HEK293T (cell line): ENCODE measurements around the gene SMARCAD1.

ENCODE experiments used
- CTCF ChIA-PET: fragments of 350-600 bp; formaldehyde crosslinking; extraction: SDS; loops from one replicate; lab custom pipeline; 2021; ENCODE audit warnings: antibody characterized with exemption, inconsistent platforms; lab: Yijun Ruan, JAX
- POLR2A ChIA-PET: fragments of 350-600 bp; formaldehyde crosslinking; extraction: SDS; loops from one replicate; lab custom pipeline; 2020; ENCODE audit warnings: antibody characterized with exemption, inconsistent platforms; lab: Yijun Ruan, JAX
- DNase-seq: peaks from one replicate; pipeline ENCODE4 v3.0.0; 2012; ENCODE audit warnings: mixed read lengths; ENCODE audit errors: extremely low spot score
- ARNT ChIP-seq: fragments of 450-650 bp; IDR thresholded peaks from 2 replicates; pipeline ENCODE4 v1.6.1; 2017; ENCODE audit warnings: mild to moderate bottlenecking
- BHLHE40 ChIP-seq: fragments of 450-650 bp; IDR thresholded peaks from 2 replicates; pipeline ENCODE4 v1.6.1; 2016; ENCODE audit warnings: mild to moderate bottlenecking, moderate library complexity, borderline replicate concordance
- CTBP1 ChIP-seq: fragments of 450-650 bp; IDR thresholded peaks from 2 replicates; pipeline ENCODE4 v1.6.1; 2016; ENCODE audit warnings: borderline replicate concordance
- ELF4 ChIP-seq: fragments of 450-650 bp; IDR thresholded peaks from 2 replicates; pipeline ENCODE4 v1.6.1; 2017; ENCODE audit warnings: antibody characterized with exemption
- FOXA1 ChIP-seq: fragments of 450-650 bp; IDR thresholded peaks from 2 replicates; pipeline ENCODE4 v1.6.1; 2016; ENCODE audit warnings: mild to moderate bottlenecking
- FOXK2 ChIP-seq: fragments of 450-650 bp; IDR thresholded peaks from 2 replicates; pipeline ENCODE4 v1.6.1; 2016; ENCODE audit warnings: mild to moderate bottlenecking
- FOXM1 ChIP-seq: fragments of 450-650 bp; IDR thresholded peaks from 2 replicates; pipeline ENCODE4 v1.6.1; 2017; ENCODE audit warnings: mild to moderate bottlenecking, borderline replicate concordance
- HDGF ChIP-seq: fragments of 450-650 bp; IDR thresholded peaks from 2 replicates; pipeline ENCODE4 v1.6.1; 2017; ENCODE audit warnings: antibody characterized with exemption, borderline replicate concordance
- L3MBTL2 ChIP-seq: fragments of 450-650 bp; conservative IDR thresholded peaks from 2 replicates; pipeline ENCODE4 v1.6.1; 2016; ENCODE audit warnings: mild to moderate bottlenecking
- LEF1 ChIP-seq: fragments of 450-650 bp; IDR thresholded peaks from 2 replicates; pipeline ENCODE4 v1.6.1; 2017; ENCODE audit warnings: mild to moderate bottlenecking, borderline replicate concordance
- NFRKB ChIP-seq: fragments of 450-650 bp; IDR thresholded peaks from 2 replicates; pipeline ENCODE4 v1.6.1; 2016; ENCODE audit warnings: mild to moderate bottlenecking, moderate library complexity
- PKNOX1 ChIP-seq: fragments of 450-650 bp; IDR thresholded peaks from 2 replicates; pipeline ENCODE4 v1.6.1; 2016
- SP1 ChIP-seq: fragments of 450-650 bp; IDR thresholded peaks from 2 replicates; pipeline ENCODE4 v1.6.1; 2017
- SUZ12 ChIP-seq: fragments of 450-650 bp; IDR thresholded peaks from 2 replicates; pipeline ENCODE4 v1.6.1; 2016; ENCODE audit warnings: mild to moderate bottlenecking
- TARDBP ChIP-seq: fragments of 450-650 bp; IDR thresholded peaks from 2 replicates; pipeline ENCODE4 v1.6.1; 2016
- ZNF384 ChIP-seq: fragments of 450-650 bp; IDR thresholded peaks from 2 replicates; pipeline ENCODE4 v1.6.1; 2016

The SMARCAD1 gene

GRCh38 chr4:94207469-94208224, at the start of gene SMARCAD1:
TSS of gene SMARCAD1 (plus strand) at chr4:94207865. CDS start at chr4:94208395, 530 bp downstream.
- peak; percentile 98 for TF ChIP-seq L3MBTL2
- no peak for TF ChIP-seq FOXM1
- TF ChIP-seq BHLHE40 = no peak
- TF ChIP-seq ZNF384 = 0 out of 2 replicates have a peak, but pooled peaks have one; percentile 15
- ChIA-PET POLR2A (interaction anchor here (0.8 to 1.2 kb wide), 3 partner anchors 15 to 61 kb away, joined by 3 to 5 read pairs (median 3); no protein-coding TSS in a partner anchor), CTCF (interaction anchor here (0.5 kb wide), 1 partner anchor 39 kb away, joined by 4 read pairs; no protein-coding TSS in a partner anchor)
- peak; percentile 86 for DNase-seq

GRCh38 chr4:94158883-94159282, 48.8 kb upstream of the SMARCAD1 start:
- CTCF ChIA-PET = no interaction called here
- POLR2A ChIA-PET = no interaction called here

GRCh38 chr4:94159790-94160189, 47.9 kb upstream of the SMARCAD1 start:
- CTCF ChIA-PET = interaction anchor here (0.7 kb wide), 1 partner anchor 14 kb away, joined by 5 read pairs; no protein-coding TSS in a partner anchor
- DNase-seq = no peak
- POLR2A ChIA-PET = no interaction called here
- TF ChIP-seq ARNT (no peak), PKNOX1 (no peak), NFRKB (no peak), ELF4 (no peak), FOXM1 (no peak), SUZ12 (no peak), CTBP1 (no peak), LEF1 (no peak), TARDBP (no peak), ZNF384 (no peak), L3MBTL2 (no peak), FOXA1 (no peak), BHLHE40 (no peak), HDGF (no peak), FOXK2 (no peak), SP1 (no peak)

More at GRCh38 chr4:94158883-94159282, 48.8 kb upstream of the SMARCAD1 start:
- TF ChIP-seq SUZ12 = no peak
- TF ChIP-seq FOXK2 = no peak
- TF ChIP-seq CTBP1 = no peak
- TF ChIP-seq LEF1 = no peak
- no peak for TF ChIP-seq TARDBP
- no peak for TF ChIP-seq PKNOX1
- TF ChIP-seq BHLHE40 = no peak
- TF ChIP-seq ZNF384 = no peak
- TF ChIP-seq NFRKB = no peak
- no peak for TF ChIP-seq SP1
- TF ChIP-seq FOXM1 = no peak
- TF ChIP-seq L3MBTL2 = no peak
- TF ChIP-seq ELF4 = no peak
- no peak for TF ChIP-seq FOXA1
- TF ChIP-seq HDGF = no peak
- no peak for TF ChIP-seq ARNT
- DNase-seq = no peak

GRCh38 chr4:94160774-94161173, 46.9 kb upstream of the SMARCAD1 start:
- no peak for DNase-seq
- ChIA-PET CTCF (interaction anchor here (0.7 kb wide), 1 partner anchor 15 kb away, joined by 5 read pairs; no protein-coding TSS in a partner anchor), POLR2A (no interaction called here)
- TF ChIP-seq HDGF = no peak
- TF ChIP-seq ELF4 = no peak
- no peak for TF ChIP-seq CTBP1
- no peak for TF ChIP-seq ARNT
- no peak for TF ChIP-seq PKNOX1
- TF ChIP-seq BHLHE40 = no peak
- no peak for TF ChIP-seq SUZ12
- TF ChIP-seq LEF1 = no peak

GRCh38 chr4:94165256-94165655, 42.4 kb upstream of the SMARCAD1 start:
- DNase-seq = no peak
- POLR2A ChIA-PET = no interaction called here
- CTCF ChIA-PET = no interaction called here
- no peak for TF ChIP-seq FOXA1
- TF ChIP-seq SUZ12 = no peak
- no peak for TF ChIP-seq L3MBTL2
- TF ChIP-seq LEF1 = no peak
- no peak for TF ChIP-seq TARDBP
- no peak for TF ChIP-seq FOXM1
- TF ChIP-seq PKNOX1 = no peak
- no peak for TF ChIP-seq BHLHE40
- no peak for TF ChIP-seq FOXK2
- no peak for TF ChIP-seq HDGF
- no peak for TF ChIP-seq ZNF384

GRCh38 chr4:94168321-94168720, 39.3 kb upstream of the SMARCAD1 start:
- ChIA-PET CTCF (interaction anchor here (0.7 kb wide), 1 partner anchor 39 kb away, joined by 4 read pairs; the partner anchor contains the start of gene SMARCAD1), POLR2A (no interaction called here)
- no peak for DNase-seq
- TF ChIP-seq L3MBTL2 = no peak
- TF ChIP-seq HDGF = no peak
- TF ChIP-seq ELF4 = no peak
- no peak for TF ChIP-seq ARNT
- no peak for TF ChIP-seq TARDBP
